Trophoblast cell (in vitro differentiated cells and primary cell): Measurements from ENCODE around the gene INTS3.
A peak's percentile ranks its signal among the peaks of the same experiment; 100 is the strongest.

ENCODE experiments used
- DNase-seq, 2 donors: peaks; one replicate each; pipeline ENCODE4 v3.0.0-alpha.2; 2016
- H2AFZ ChIP-seq: 2 replicates; pipeline ENCODE4 v1.6.1; 2013; ENCODE audit warnings: low read length, moderate library complexity, mild to moderate bottlenecking; ENCODE audit not compliant: insufficient read depth, poor library complexity
- H2AK5ac ChIP-seq: 2 replicates; pipeline ENCODE4 v1.6.1; 2013; ENCODE audit warnings: mild to moderate bottlenecking, low read length
- H2BK120ac ChIP-seq: 2 replicates; pipeline ENCODE4 v1.6.1; 2013; ENCODE audit warnings: low read length, mild to moderate bottlenecking, moderate library complexity; ENCODE audit not compliant: insufficient read depth, poor library complexity
- H2BK12ac ChIP-seq: 2 replicates; pipeline ENCODE4 v1.6.1; 2013; ENCODE audit warnings: mild to moderate bottlenecking, low read length, moderate library complexity
- H2BK5ac ChIP-seq: 2 replicates; pipeline ENCODE4 v1.6.1; 2013; ENCODE audit warnings: low read length, low read depth, moderate library complexity, mild to moderate bottlenecking; ENCODE audit not compliant: poor library complexity
- H3K14ac ChIP-seq: 2 replicates; pipeline ENCODE4 v1.6.1; 2013; ENCODE audit warnings: mild to moderate bottlenecking, low read length
- H3K18ac ChIP-seq: 2 replicates; pipeline ENCODE4 v1.6.1; 2013; ENCODE audit warnings: mild to moderate bottlenecking, low read length
- H3K23ac ChIP-seq: 2 replicates; pipeline ENCODE4 v1.6.1; 2013; ENCODE audit warnings: low read length
- H3K27ac ChIP-seq: 2 replicates; pipeline ENCODE4 v1.5.1; 2013; ENCODE audit warnings: low read depth, mild to moderate bottlenecking, inconsistent platforms, low read length, moderate library complexity
- H3K27me3 ChIP-seq: 2 replicates; pipeline ENCODE4 v1.6.1; 2013; ENCODE audit warnings: inconsistent platforms, mild to moderate bottlenecking, low read length, moderate library complexity; ENCODE audit not compliant: insufficient read depth
- H3K36me3 ChIP-seq, 2 experiments: 1 replicate in 1 of 2; 2 replicates in 1 of 2; pipeline ENCODE4 v1.6.1; 2013; ENCODE audit warnings: low read length in 2 of 2, mild to moderate bottlenecking in 2 of 2, moderate library complexity in 1 of 2; ENCODE audit not compliant: insufficient read depth in 2 of 2, control insufficient read depth in 1 of 2
- H3K4ac ChIP-seq: 2 replicates; pipeline ENCODE4 v1.6.1; 2013; ENCODE audit warnings: low read depth, mild to moderate bottlenecking, low read length, moderate library complexity
- H3K4me1 ChIP-seq, 2 experiments: 1 replicate in 1 of 2; 2 replicates in 1 of 2; pipeline ENCODE4 v1.6.1; 2013; ENCODE audit warnings: low read length in 2 of 2, mild to moderate bottlenecking in 2 of 2, moderate library complexity in 1 of 2; ENCODE audit not compliant: insufficient read depth in 2 of 2, control insufficient read depth in 1 of 2
- H3K4me2 ChIP-seq: 2 replicates; pipeline ENCODE4 v1.6.1; 2013; ENCODE audit warnings: inconsistent platforms, mild to moderate bottlenecking, low read length, moderate library complexity
- H3K4me3 ChIP-seq: 2 replicates; pipeline ENCODE4 v1.5.1; 2013; ENCODE audit warnings: mild to moderate bottlenecking, low read depth, low read length, inconsistent platforms
- H3K79me1 ChIP-seq: one replicate; pipeline ENCODE4 v1.6.1; 2013; ENCODE audit warnings: low read length
- H3K79me2 ChIP-seq: 2 replicates; pipeline ENCODE4 v1.6.1; 2013; ENCODE audit warnings: low read length, mild to moderate bottlenecking; ENCODE audit not compliant: control insufficient read depth, insufficient read depth, poor library complexity
- H3K9ac ChIP-seq: 2 replicates; pipeline ENCODE4 v1.6.1; 2013; ENCODE audit warnings: mild to moderate bottlenecking, low read length
- H3K9me3 ChIP-seq: 2 replicates; pipeline ENCODE4 v1.6.1; 2013; ENCODE audit warnings: low read depth, mild to moderate bottlenecking, control low read depth, inconsistent platforms, low read length; ENCODE audit not compliant: insufficient read depth
- H4K12ac ChIP-seq: 2 replicates; pipeline ENCODE4 v1.6.1; 2013; ENCODE audit warnings: low read depth, mild to moderate bottlenecking, low read length, moderate library complexity
- H4K8ac ChIP-seq: 2 replicates; pipeline ENCODE4 v1.6.1; 2013; ENCODE audit warnings: low read depth, mild to moderate bottlenecking, low read length, moderate library complexity
- H4K91ac ChIP-seq: one replicate; pipeline ENCODE4 v1.6.1; 2013; ENCODE audit warnings: low read depth, mild to moderate bottlenecking, low read length, moderate library complexity
- WGBS: extraction: QIAGEN DNeasy Blood & Tissue Kit; methylation state at CpG from one replicate; pipeline ENCODE4 v1.1.7; 2013; ENCODE audit warnings: missing lambda C conversion rate; ENCODE audit not compliant: insufficient read length, insufficient coverage; ENCODE audit errors: extremely low coverage; 5-methylcytosine and 5-hydroxymethylcytosine counted together

INTS3 gene

GRCh38 chr1:153680120-153680403, 47.8 kb upstream of the INTS3 start:
- Histone ChIP-seq H3K4ac (no peak overlapping the region), H2BK5ac (no peak overlapping the region), H4K12ac (no peak overlapping the region), H3K4me2 (no peak overlapping the region), H3K23ac (no peak overlapping the region), H2BK12ac (no peak overlapping the region), H3K9me3 (peaks cover 3% of the 10 kb centered on the region), H3K9ac (no peak overlapping the region), H2AK5ac (no peak overlapping the region), H3K79me2 (no peaks in the 10 kb centered on the region), H3K36me3 (no peaks in the 10 kb centered on the region), H4K91ac (no peak overlapping the region), H3K14ac (no peak overlapping the region), H3K4me1 (peaks cover 9 to 17% of the 10 kb centered on the region in 2 experiments), H3K4me3 (no peak overlapping the region), H3K27ac (no peak overlapping the region), H3K18ac (no peak overlapping the region), H2BK120ac (no peak overlapping the region), H3K79me1 (no peaks in the 10 kb centered on the region), H3K27me3 (peaks cover 28% of the 10 kb centered on the region), H2AFZ (no peak overlapping the region), H4K8ac (no peak overlapping the region)
- WGBS = no CpG with 5 or more reads among the region's 10 CpGs
- DNase-seq = no peak

GRCh38 chr1:153682730-153683129, 45.1 kb upstream of the INTS3 start:
- H3K9me3 ChIP-seq = peaks cover 3% of the 10 kb centered on the region
- no peaks in the 10 kb centered on the region for H3K79me2 ChIP-seq
- H2BK12ac ChIP-seq = no peak overlapping the region
- H3K27ac ChIP-seq = no peak overlapping the region
- DNase-seq = no peak
- H3K36me3 ChIP-seq = no peaks in the 10 kb centered on the region
- H4K8ac ChIP-seq = no peak overlapping the region
- no peak overlapping the region for H3K9ac ChIP-seq
- no peak overlapping the region for H2AK5ac ChIP-seq
- peaks cover 9 to 17% of the 10 kb centered on the region in 2 experiments for H3K4me1 ChIP-seq
- H3K4me2 ChIP-seq = no peak overlapping the region
- no peak overlapping the region for H3K18ac ChIP-seq
- no peak overlapping the region for H3K23ac ChIP-seq
- peaks cover 28% of the 10 kb centered on the region for H3K27me3 ChIP-seq
- H4K91ac ChIP-seq = no peak overlapping the region
- no peaks in the 10 kb centered on the region for H3K79me1 ChIP-seq
- no peak overlapping the region for H2AFZ ChIP-seq
- no peak overlapping the region for H2BK120ac ChIP-seq
- H3K4ac ChIP-seq = no peak overlapping the region
- H3K14ac ChIP-seq = no peak overlapping the region
- H2BK5ac ChIP-seq = no peak overlapping the region
- H3K4me3 ChIP-seq = no peak overlapping the region
- WGBS = no CpG with 5 or more reads among the region's 7 CpGs
- no peak overlapping the region for H4K12ac ChIP-seq

- H3K79me2 ChIP-seq = no peaks in the 10 kb centered on the region
- H3K4ac ChIP-seq = no peak overlapping the region
- H2AFZ ChIP-seq = no peak overlapping the region
- no peaks in the 10 kb centered on the region for H3K79me1 ChIP-seq
- no peak overlapping the region for H3K9ac ChIP-seq
- H3K4me3 ChIP-seq = no peak overlapping the region
- peaks cover 8 to 14% of the 10 kb centered on the region in 2 experiments for H3K4me1 ChIP-seq
- no peak overlapping the region for H3K4me2 ChIP-seq
- H2BK12ac ChIP-seq = no peak overlapping the region
- H3K9me3 ChIP-seq = peaks cover 3% of the 10 kb centered on the region
- no peak overlapping the region for H3K23ac ChIP-seq
- no peak overlapping the region for H3K14ac ChIP-seq
- no peak overlapping the region for H4K12ac ChIP-seq
- no CpG with 5 or more reads among the region's 5 CpGs for WGBS
- DNase-seq = peak in 1 of 2 donors; percentile 54
- H3K18ac ChIP-seq = no peak overlapping the region
- no peak overlapping the region for H4K8ac ChIP-seq
- peaks cover 19% of the 10 kb centered on the region for H3K27me3 ChIP-seq
- no peaks in the 10 kb centered on the region for H3K36me3 ChIP-seq
- no peak overlapping the region for H2BK120ac ChIP-seq
- no peak overlapping the region for H2AK5ac ChIP-seq
- H2BK5ac ChIP-seq = no peak overlapping the region
- H3K27ac ChIP-seq = no peak overlapping the region
- no peak overlapping the region for H4K91ac ChIP-seq
Measured at GRCh38 chr1:153683854-153684253, 44.0 kb upstream of the INTS3 start.

- no CpG with 5 or more reads among the region's 12 CpGs for WGBS
- H3K14ac ChIP-seq = no peak overlapping the region
- peaks cover 9% of the 10 kb centered on the region for H3K27me3 ChIP-seq
- H3K4ac ChIP-seq = no peak overlapping the region
- no peak overlapping the region for H4K91ac ChIP-seq
- H3K79me1 ChIP-seq = no peaks in the 10 kb centered on the region
- no peak overlapping the region for H3K4me3 ChIP-seq
- no peaks in the 10 kb centered on the region for H3K79me2 ChIP-seq
- H2BK12ac ChIP-seq = no peak overlapping the region
- no peak overlapping the region for H2BK120ac ChIP-seq
- no peak overlapping the region for H3K23ac ChIP-seq
- H4K8ac ChIP-seq = no peak overlapping the region
- DNase-seq = no peak
- no peak overlapping the region for H3K27ac ChIP-seq
- H2AK5ac ChIP-seq = no peak overlapping the region
- no peak overlapping the region for H3K4me2 ChIP-seq
- no peak overlapping the region for H3K9ac ChIP-seq
- no peak overlapping the region for H4K12ac ChIP-seq
- H3K9me3 ChIP-seq = no peaks in the 10 kb centered on the region
- H2BK5ac ChIP-seq = no peak overlapping the region
- H3K4me1 ChIP-seq = peaks cover 6 to 8% of the 10 kb centered on the region in 2 experiments
- no peaks in the 10 kb centered on the region for H3K36me3 ChIP-seq
- no peak overlapping the region for H3K18ac ChIP-seq
- H2AFZ ChIP-seq = no peak overlapping the region
Measured at GRCh38 chr1:153684892-153685291, 43.0 kb upstream of the INTS3 start.
